ENCODE measurements around the gene ABI3.

GRCh38 chr17:49196520-49196919, 14.0 kb upstream of the ABI3 start:
- TF ChIP-seq CTCF (IDR thresholded peaks at IDR 0.05): no peak
- TF ChIP-seq POLR2A (IDR thresholded peaks at IDR 0.05): no peak
